ENCODE data around the gene CRELD2.

CRELD2 gene

DNA sequence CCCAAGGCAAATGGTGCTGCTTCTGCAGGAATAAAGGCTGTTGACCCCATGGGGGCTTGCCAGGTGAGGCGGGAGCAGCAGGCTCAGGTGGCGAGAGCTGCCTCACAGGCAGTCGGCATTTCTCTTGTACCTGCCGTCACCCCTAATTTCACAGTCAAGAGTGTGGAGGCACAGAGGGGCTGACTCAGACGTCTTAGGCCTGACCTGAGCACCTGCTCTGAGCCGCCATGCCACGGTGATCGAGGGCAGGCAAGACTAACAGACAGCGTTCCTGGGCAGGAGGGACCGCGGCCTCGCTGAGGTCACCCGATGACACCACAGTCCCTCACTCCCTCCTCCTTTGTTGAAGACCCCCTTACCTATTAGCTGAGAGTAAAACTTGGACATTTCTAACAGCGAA, 5.4 kb upstream of the CRELD2 start:
- Histone ChIP-seq H3K9me2 (ENCODE audit: low read depth, low read length) (no peaks in the 10 kb centered on the region), H3K79me2 (ENCODE audit: insufficient read depth, low read length) (peaks cover 3% of the 10 kb centered on the region; the same call in 1 of the 2 replicates), H3K27me3 (ENCODE audit: insufficient read depth, low read length) (no peaks in the 10 kb centered on the region), H3K36me3 (ENCODE audit: insufficient read depth, low read length) (peaks cover 37% of the 10 kb centered on the region; the same call in 1 of the 2 replicates), H3F3A (ENCODE audit: insufficient read depth, low read length) (no peaks in the 10 kb centered on the region), H3K4me3 (ENCODE audit: low read depth, low read length, poor library complexity, severe bottlenecking) (no peak overlapping the region), H3K27ac (ENCODE audit: low read depth, low read length, poor library complexity, severe bottlenecking) (no peak overlapping the region), H2AFZ (ENCODE audit: low read length) (no peak overlapping the region), H3K9ac (ENCODE audit: low read length) (no peak overlapping the region), H3K9me3 (ENCODE audit: low read length) (no peaks in the 10 kb centered on the region), H3K4me1 (ENCODE audit: insufficient read depth, low read length, severe bottlenecking) (peaks cover 11% of the 10 kb centered on the region), H3K4me2 (ENCODE audit: low read length) (no peak overlapping the region), H4K20me1 (ENCODE audit: insufficient read depth, low read length) (no peaks in the 10 kb centered on the region)
- TF ChIP-seq, protein P1, sequence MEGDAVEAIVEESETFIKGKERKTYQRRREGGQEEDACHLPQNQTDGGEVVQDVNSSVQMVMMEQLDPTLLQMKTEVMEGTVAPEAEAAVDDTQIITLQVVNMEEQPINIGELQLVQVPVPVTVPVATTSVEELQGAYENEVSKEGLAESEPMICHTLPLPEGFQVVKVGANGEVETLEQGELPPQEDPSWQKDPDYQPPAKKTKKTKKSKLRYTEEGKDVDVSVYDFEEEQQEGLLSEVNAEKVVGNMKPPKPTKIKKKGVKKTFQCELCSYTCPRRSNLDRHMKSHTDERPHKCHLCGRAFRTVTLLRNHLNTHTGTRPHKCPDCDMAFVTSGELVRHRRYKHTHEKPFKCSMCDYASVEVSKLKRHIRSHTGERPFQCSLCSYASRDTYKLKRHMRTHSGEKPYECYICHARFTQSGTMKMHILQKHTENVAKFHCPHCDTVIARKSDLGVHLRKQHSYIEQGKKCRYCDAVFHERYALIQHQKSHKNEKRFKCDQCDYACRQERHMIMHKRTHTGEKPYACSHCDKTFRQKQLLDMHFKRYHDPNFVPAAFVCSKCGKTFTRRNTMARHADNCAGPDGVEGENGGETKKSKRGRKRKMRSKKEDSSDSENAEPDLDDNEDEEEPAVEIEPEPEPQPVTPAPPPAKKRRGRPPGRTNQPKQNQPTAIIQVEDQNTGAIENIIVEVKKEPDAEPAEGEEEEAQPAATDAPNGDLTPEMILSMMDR (IDR thresholded peaks at IDR 0.05; ENCODE audit: low read length) = no peak
- no peak for TF ChIP-seq EZH2 (IDR thresholded peaks at IDR 0.05; ENCODE audit: borderline replicate concordance, low read length)

DNA sequence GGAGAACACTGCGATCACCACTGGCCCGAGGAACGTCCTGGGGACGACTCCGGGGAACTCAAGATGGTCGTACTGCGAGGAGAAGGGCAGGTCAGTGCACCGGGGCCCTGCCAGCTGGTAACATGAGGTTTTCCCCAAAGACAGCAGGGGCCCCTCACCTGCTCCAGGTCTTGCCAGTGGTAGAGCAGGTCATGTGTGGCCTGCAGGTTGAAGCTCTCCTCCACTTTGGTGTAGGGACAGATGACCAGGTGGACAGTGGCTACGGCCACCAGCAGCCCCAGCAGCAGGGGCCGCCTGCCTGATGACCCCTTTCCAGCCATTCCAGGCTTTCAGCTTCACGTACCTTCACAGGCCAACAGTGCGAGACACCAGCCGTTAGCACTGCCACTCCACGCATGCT, 5.0 kb upstream of the CRELD2 start:
- TF ChIP-seq, protein P1 (IDR thresholded peaks at IDR 0.05; ENCODE audit: low read length) = no peak
- H3F3A ChIP-seq (ENCODE audit: insufficient read depth, low read length) = no peaks in the 10 kb centered on the region
- no peak overlapping the region for H3K27ac ChIP-seq (ENCODE audit: low read depth, low read length, poor library complexity, severe bottlenecking)
- peaks cover 11% of the 10 kb centered on the region for H3K4me1 ChIP-seq (ENCODE audit: insufficient read depth, low read length, severe bottlenecking)
- H3K9ac ChIP-seq (ENCODE audit: low read length) = no peak overlapping the region
- peaks cover 3% of the 10 kb centered on the region; the same call in 1 of the 2 replicates for H3K79me2 ChIP-seq (ENCODE audit: insufficient read depth, low read length)
- no peaks in the 10 kb centered on the region for H3K27me3 ChIP-seq (ENCODE audit: insufficient read depth, low read length)
- peaks cover 37% of the 10 kb centered on the region; the same call in 1 of the 2 replicates for H3K36me3 ChIP-seq (ENCODE audit: insufficient read depth, low read length)
- no peak overlapping the region for H2AFZ ChIP-seq (ENCODE audit: low read length)
- no peaks in the 10 kb centered on the region for H3K9me3 ChIP-seq (ENCODE audit: low read length)
- no peak overlapping the region for H3K4me3 ChIP-seq (ENCODE audit: low read depth, low read length, poor library complexity, severe bottlenecking)
- no peaks in the 10 kb centered on the region for H3K9me2 ChIP-seq (ENCODE audit: low read depth, low read length)
- H4K20me1 ChIP-seq (ENCODE audit: insufficient read depth, low read length) = no peaks in the 10 kb centered on the region
- no peak overlapping the region for H3K4me2 ChIP-seq (ENCODE audit: low read length)

DNA sequence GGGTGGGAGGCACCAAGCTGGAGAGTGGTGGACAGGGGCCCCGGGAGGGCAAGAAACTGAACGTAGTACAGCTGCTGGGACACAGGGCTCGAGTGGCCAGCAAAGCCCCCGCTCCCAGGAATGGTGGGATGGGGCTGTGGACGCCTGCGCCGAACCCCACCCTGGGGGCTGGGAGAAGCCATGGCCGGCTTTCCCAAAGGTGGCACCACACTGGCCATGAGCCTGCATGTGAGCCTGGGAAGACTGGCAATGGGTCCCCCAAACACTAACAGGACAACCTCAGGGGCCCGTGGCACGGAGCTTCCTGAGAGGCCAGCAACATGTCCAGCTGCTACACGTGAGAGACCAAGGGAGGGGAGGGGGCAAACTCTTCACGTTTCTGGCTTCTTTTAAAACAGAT, 4.2 kb upstream of the CRELD2 start:
- no peak overlapping the region for H3K4me2 ChIP-seq (ENCODE audit: low read length)
- H2AFZ ChIP-seq (ENCODE audit: low read length) = no peak overlapping the region
- no peak overlapping the region for H3K27ac ChIP-seq (ENCODE audit: low read depth, low read length, poor library complexity, severe bottlenecking)
- TF ChIP-seq, protein P1 (IDR thresholded peaks at IDR 0.05; ENCODE audit: low read length) = no peak
- TF ChIP-seq EZH2 (IDR thresholded peaks at IDR 0.05; ENCODE audit: borderline replicate concordance, low read length) = no peak
- H3K9ac ChIP-seq (ENCODE audit: low read length) = no peak overlapping the region
- no peaks in the 10 kb centered on the region for H3K9me2 ChIP-seq (ENCODE audit: low read depth, low read length)
- H3K9me3 ChIP-seq (ENCODE audit: low read length) = no peaks in the 10 kb centered on the region
- peaks cover 3% of the 10 kb centered on the region; the same call in 1 of the 2 replicates for H3K79me2 ChIP-seq (ENCODE audit: insufficient read depth, low read length)
- no peaks in the 10 kb centered on the region for H3K27me3 ChIP-seq (ENCODE audit: insufficient read depth, low read length)
- H3K4me3 ChIP-seq (ENCODE audit: low read depth, low read length, poor library complexity, severe bottlenecking) = no peak overlapping the region
- H3F3A ChIP-seq (ENCODE audit: insufficient read depth, low read length) = no peaks in the 10 kb centered on the region
- peaks cover 34% of the 10 kb centered on the region; the same call in 1 of the 2 replicates for H3K36me3 ChIP-seq (ENCODE audit: insufficient read depth, low read length)
- peaks cover 15% of the 10 kb centered on the region for H3K4me1 ChIP-seq (ENCODE audit: insufficient read depth, low read length, severe bottlenecking)
- H4K20me1 ChIP-seq (ENCODE audit: insufficient read depth, low read length) = no peaks in the 10 kb centered on the region

Data from OCI-LY1 (cell line).